Stimulated activated CD4-positive, alpha-beta T cell treated with anti-CD3 and anti-CD28 coated beads, Interleukin-12 subunit alpha, Interleukin-12 subunit beta, amount 100 ng/mL, for 48 hours (primary cell): Measurements from ENCODE around the gene PCBD1.

Source experiments
- DNase-seq, 3 donors: peaks; one replicate each; pipeline ENCODE4 v3.0.0-alpha.2; 2020; ENCODE audit warnings: low read depth in 2 of 3, low spot score in 1 of 3

The PCBD1 gene

GRCh38 chr10:70836319-70836718 lies 52.0 kb downstream of the PCBD1 start:
- DNase-seq = no peak

- no peak for DNase-seq
Observed at GRCh38 chr10:70834441-70835151, 53.8 kb downstream of the PCBD1 start.

GRCh38 chr10:70834021-70834420 lies 54.3 kb downstream of the PCBD1 start:
- DNase-seq = no peak

- no peak for DNase-seq
Observed at GRCh38 chr10:70833601-70834000, 54.8 kb downstream of the PCBD1 start.
